Activated CD8-positive, alpha-beta T cell treated with anti-CD3 and anti-CD28 coated beads for 36 hours (primary cell): ENCODE results near the gene NKX2-2. TPM values are rescaled to one million over a fixed set of nuclear protein-coding genes. Genes with fewer than 3 reads are reported as not detected.

Source experiments
- ATAC-seq: fragments of 200-7000 bp; cut with Tn5 transposase; one replicate; pipeline ENCODE4 v1.10.0; 2021; ENCODE audit warnings: mild to moderate bottlenecking, moderate library complexity
- CTCF ChIA-PET: fragments of 350-600 bp; sonication (Branson Sonifier 250); formaldehyde crosslinking; loops from one replicate; lab custom pipeline; 2021; ENCODE audit warnings: antibody characterized with exemption; lab: Charles Lee
- POLR2A ChIA-PET: fragments of 350-600 bp; sonication (Branson Sonifier 250); formaldehyde crosslinking; loops from one replicate; lab custom pipeline; 2021; ENCODE audit warnings: antibody characterized with exemption; lab: Charles Lee
- DNase-seq: peaks from one replicate; pipeline ENCODE4 v3.0.0-alpha.2; 2020
- H3K27ac Mint-ChIP-seq: one replicate; pipeline ENCODE4 v1.8.0; 2021; ENCODE audit warnings: mild to moderate bottlenecking, mixed read lengths
- H3K27me3 Mint-ChIP-seq: one replicate; pipeline ENCODE4 v1.8.0; 2021; ENCODE audit warnings: mixed read lengths
- H3K36me3 Mint-ChIP-seq: one replicate; pipeline ENCODE4 v1.8.0; 2021; ENCODE audit warnings: low read depth, mixed read lengths
- H3K4me1 Mint-ChIP-seq: one replicate; pipeline ENCODE4 v1.8.0; 2021; ENCODE audit warnings: low read depth, mixed read lengths
- H3K4me3 Mint-ChIP-seq: one replicate; pipeline ENCODE4 v1.8.0; 2021; ENCODE audit warnings: mild to moderate bottlenecking, moderate library complexity, mixed read lengths
- H3K9me3 Mint-ChIP-seq: one replicate; pipeline ENCODE4 v1.8.0; 2021; ENCODE audit warnings: mixed read lengths
- CTCF ChIP-seq: fragments of 200-600 bp; IDR thresholded peaks from one replicate; pipeline ENCODE4 v1.8.0; 2022; ENCODE audit warnings: antibody characterized with exemption, mild to moderate bottlenecking
- intact Hi-C: fragments of 100-400 bp; cut with micrococcal nuclease; formaldehyde crosslinking; loops from one replicate; pipeline ENCODE4 v1.10.0; 2022
- total RNA-seq, 2 experiments: library from RNA; stranded (reverse); gene quantifications; one replicate each; pipeline ENCODE4 v1.2.3, GENCODE V29; 2021

The NKX2-2 gene
- not detected for total RNA-seq

- peaks cover 31% of the 10 kb centered on the region for H3K4me1 Mint-ChIP-seq
- no peak for TF ChIP-seq CTCF
- peaks cover 74% of the 10 kb centered on the region for H3K27me3 Mint-ChIP-seq
- intact Hi-C loops: loop anchor here (10.0 kb wide), 2 partner anchors 409 to 1071 kb away; partner anchors contain the start of genes FOXA2 and LINC00237
- ATAC-seq (no peak), DNase-seq (no peak)
- H3K4me3 Mint-ChIP-seq: peak within 1 kb of the TSS; percentile 33
- no peaks in the 10 kb centered on the region for H3K36me3 Mint-ChIP-seq
- no peak within 1 kb of the TSS for H3K27ac Mint-ChIP-seq
- H3K9me3 Mint-ChIP-seq: no peaks in the 10 kb centered on the region
- ChIA-PET CTCF (interaction anchor here (0.7 to 5.0 kb wide), 2 partner anchors 10 to 278 kb away, joined by 3 to 26 read pairs; no protein-coding TSS in a partner anchor), POLR2A (interaction anchor here (1.0 to 1.1 kb wide), 2 partner anchors 124 to 278 kb away, joined by 3 read pairs; no protein-coding TSS in a partner anchor)
Observed at GRCh38 chr20:21513881-21514540, at the start of gene NKX2-2. Gene NKX2-2, minus strand, starts transcription at chr20:21514064. Its CDS starts 395 bp downstream, at chr20:21513669.

GRCh38 chr20:21562656-21563055 is 48.8 kb upstream of the NKX2-2 start:
- ATAC-seq (no peak), DNase-seq (no peak)
- H3K36me3 Mint-ChIP-seq: no peaks in the 10 kb centered on the region
- intact Hi-C loops: no loop called here
- TF ChIP-seq CTCF: no peak
- peaks cover 2% of the 10 kb centered on the region for H3K4me1 Mint-ChIP-seq
- ChIA-PET CTCF (interaction anchor here (1.0 to 2.4 kb wide), 4 partner anchors 9 to 57 kb away, joined by 3 to 12 read pairs (median 6); no protein-coding TSS in a partner anchor), POLR2A (interaction anchor here (0.6 kb wide), 1 partner anchor 159 kb away, joined by 3 read pairs; no protein-coding TSS in a partner anchor)
- no peak overlapping the region for H3K27ac Mint-ChIP-seq
- peaks cover 6% of the 10 kb centered on the region for H3K27me3 Mint-ChIP-seq
- H3K4me3 Mint-ChIP-seq: no peak overlapping the region
- H3K9me3 Mint-ChIP-seq: no peaks in the 10 kb centered on the region

- POLR2A ChIA-PET: no interaction called here
- ATAC-seq (peak; percentile 47), DNase-seq (no peak)
- CTCF ChIA-PET: interaction anchor here (1.6 kb wide), 1 partner anchor 12 kb away, joined by 6 read pairs; no protein-coding TSS in a partner anchor
- TF ChIP-seq CTCF: no peak
- no peaks in the 10 kb centered on the region for H3K36me3 Mint-ChIP-seq
- H3K4me1 Mint-ChIP-seq: peaks cover 14% of the 10 kb centered on the region
- intact Hi-C loops: no loop called here
- peaks cover 5% of the 10 kb centered on the region for H3K27me3 Mint-ChIP-seq
- no peak overlapping the region for H3K4me3 Mint-ChIP-seq
- H3K27ac Mint-ChIP-seq: no peak overlapping the region
- H3K9me3 Mint-ChIP-seq: no peaks in the 10 kb centered on the region
Observed at GRCh38 chr20:21559305-21559704, 45.4 kb upstream of the NKX2-2 start.

GRCh38 chr20:21557241-21558020 is 43.6 kb upstream of the NKX2-2 start:
- no peak overlapping the region for H3K4me3 Mint-ChIP-seq

More at GRCh38 chr20:21557241-21558020, 43.6 kb upstream of the NKX2-2 start:
- Mint-ChIP-seq H3K36me3 (no peaks in the 10 kb centered on the region), H3K27ac (no peak overlapping the region), H3K4me1 (peaks cover 14% of the 10 kb centered on the region), H3K27me3 (peaks cover 5% of the 10 kb centered on the region), H3K9me3 (no peaks in the 10 kb centered on the region)
- intact Hi-C loops: no loop called here
- peak; percentile 8 for DNase-seq
- POLR2A ChIA-PET: interaction anchor here (0.8 to 2.3 kb wide), 2 partner anchors 9 to 40 kb away, joined by 3 to 6 read pairs; no protein-coding TSS in a partner anchor
- CTCF ChIA-PET: interaction anchor here (0.7 to 3.3 kb wide), 6 partner anchors 11 to 321 kb away, joined by 3 to 16 read pairs (median 4); no protein-coding TSS in a partner anchor
- ATAC-seq: peak; percentile 56
- no peak for TF ChIP-seq CTCF
